Measurements from ENCODE around the gene GRID1. TPM values are rescaled to one million over a fixed set of nuclear protein-coding genes. Genes with fewer than 3 reads are reported as not detected.

Gene GRID1
- total RNA-seq, 1 experiment from 2014 or later = 5.6 TPM

DNA sequence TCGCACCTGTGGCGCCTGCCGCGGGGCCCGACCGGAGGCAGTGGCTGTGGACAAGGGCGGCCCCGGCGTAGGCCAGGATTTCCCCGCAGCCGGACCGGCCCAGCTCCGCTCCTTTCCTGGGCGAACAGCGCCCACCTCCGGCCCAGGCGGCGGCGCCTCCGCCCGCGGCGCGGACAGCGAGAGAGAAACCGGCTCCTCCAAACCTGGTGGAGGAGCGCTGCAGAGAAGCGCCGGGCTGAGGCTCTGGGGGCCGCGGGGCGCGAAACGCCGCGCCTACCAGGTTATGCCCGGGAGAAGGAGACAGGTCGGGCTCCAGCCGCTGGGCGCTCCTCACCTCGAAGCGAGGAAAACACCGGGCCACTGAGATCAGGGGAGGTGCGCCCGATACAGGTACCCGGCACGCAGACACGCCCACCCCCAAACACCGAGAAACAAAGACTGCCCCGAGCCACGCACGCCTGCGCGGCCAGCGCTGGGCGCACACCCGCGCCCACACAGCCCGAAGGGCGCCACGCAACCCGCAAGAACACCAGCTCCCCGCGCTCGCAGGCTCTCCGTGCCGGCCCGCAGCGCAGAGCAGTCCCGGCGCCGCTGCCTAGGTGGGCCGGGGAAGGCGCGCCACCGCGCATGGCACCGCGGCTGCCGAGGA is 3.3 kb downstream of the GRID1 start:
- H3K79me2 ChIP-seq (ENCODE audit: insufficient read depth, low read length) = no peaks in the 10 kb centered on the region
- TF ChIP-seq, protein P1, sequence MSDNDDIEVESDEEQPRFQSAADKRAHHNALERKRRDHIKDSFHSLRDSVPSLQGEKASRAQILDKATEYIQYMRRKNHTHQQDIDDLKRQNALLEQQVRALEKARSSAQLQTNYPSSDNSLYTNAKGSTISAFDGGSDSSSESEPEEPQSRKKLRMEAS (IDR thresholded peaks at IDR 0.05) = no peak
- TF ChIP-seq SIN3A (IDR thresholded peaks at IDR 0.05; ENCODE audit: low read depth) = no peak
- no peak for TF ChIP-seq EZH2phosphoT487 (IDR thresholded peaks at IDR 0.05; ENCODE audit: borderline replicate concordance)
- TF ChIP-seq, protein P2, sequence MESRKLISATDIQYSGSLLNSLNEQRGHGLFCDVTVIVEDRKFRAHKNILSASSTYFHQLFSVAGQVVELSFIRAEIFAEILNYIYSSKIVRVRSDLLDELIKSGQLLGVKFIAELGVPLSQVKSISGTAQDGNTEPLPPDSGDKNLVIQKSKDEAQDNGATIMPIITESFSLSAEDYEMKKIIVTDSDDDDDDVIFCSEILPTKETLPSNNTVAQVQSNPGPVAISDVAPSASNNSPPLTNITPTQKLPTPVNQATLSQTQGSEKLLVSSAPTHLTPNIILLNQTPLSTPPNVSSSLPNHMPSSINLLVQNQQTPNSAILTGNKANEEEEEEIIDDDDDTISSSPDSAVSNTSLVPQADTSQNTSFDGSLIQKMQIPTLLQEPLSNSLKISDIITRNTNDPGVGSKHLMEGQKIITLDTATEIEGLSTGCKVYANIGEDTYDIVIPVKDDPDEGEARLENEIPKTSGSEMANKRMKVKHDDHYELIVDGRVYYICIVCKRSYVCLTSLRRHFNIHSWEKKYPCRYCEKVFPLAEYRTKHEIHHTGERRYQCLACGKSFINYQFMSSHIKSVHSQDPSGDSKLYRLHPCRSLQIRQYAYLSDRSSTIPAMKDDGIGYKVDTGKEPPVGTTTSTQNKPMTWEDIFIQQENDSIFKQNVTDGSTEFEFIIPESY (IDR thresholded peaks at IDR 0.05; ENCODE audit: extremely low read depth, insufficient replicate concordance, low read length) = no peak
- TF ChIP-seq JUND (IDR thresholded peaks at IDR 0.05) = no peak
- TF ChIP-seq CEBPB (IDR thresholded peaks at IDR 0.05; ENCODE audit: low read depth) = no peak
- no peak for TF ChIP-seq ZFX (IDR thresholded peaks at IDR 0.05)
- no peak for TF ChIP-seq SRF (IDR thresholded peaks at IDR 0.05; ENCODE audit: low read depth)
- no peak for TF ChIP-seq EZH2 (IDR thresholded peaks at IDR 0.05)
- no peak for TF ChIP-seq TCF7L2 (IDR thresholded peaks at IDR 0.05; ENCODE audit: borderline replicate concordance, extremely low read depth, insufficient read depth, insufficient read length)
- no peak for TF ChIP-seq POLR2A (IDR thresholded peaks at IDR 0.05; ENCODE audit: borderline replicate concordance, extremely low read depth, insufficient read depth, insufficient read length)
- TF ChIP-seq ZNF274 (IDR thresholded peaks at IDR 0.05; ENCODE audit: low read depth, low read length) = no peak
- TF ChIP-seq ELF1 (IDR thresholded peaks at IDR 0.05; ENCODE audit: borderline replicate concordance, low read depth) = no peak
- ATAC-seq (no peak), DNase-seq (ENCODE audit: low read depth, low spot score) (no peak)
- H3K9me2 ChIP-seq (ENCODE audit: insufficient read depth) = no peaks in the 10 kb centered on the region
- H3K4me1 ChIP-seq (ENCODE audit: control insufficient read depth in 1 of 2, insufficient read depth in 2 of 2, low read length in 2 of 2) = peaks cover 9 to 14% of the 10 kb centered on the region in 2 experiments; a peak in 3 of 4 replicates
- no peaks in the 10 kb centered on the region for H4K20me1 ChIP-seq (ENCODE audit: insufficient read depth)
- no peak overlapping the region for H3K4me2 ChIP-seq (ENCODE audit: low read length)
- H3K36me3 ChIP-seq (ENCODE audit: control insufficient read depth in 1 of 2, insufficient read depth in 2 of 2, low read length in 2 of 2) = no peaks in the 10 kb centered on the region
- CTCF ChIA-PET = no interaction called here
- no peak overlapping the region for H3K4me3 ChIP-seq (replicated peaks in 1 of 2; ENCODE audit: low read depth in 1 of 2, low read length in 2 of 2)
- BruUV-seq (replicated peaks) = no TSS peak
- no peak overlapping the region for H3K27ac ChIP-seq (ENCODE audit: low read depth, low read length)
- no peak overlapping the region for H2AFZ ChIP-seq (ENCODE audit: low read depth, low read length, poor library complexity, severe bottlenecking)
- intact Hi-C loops (cut with micrococcal nuclease) = no loop called here
- RAD21 ChIA-PET (ENCODE audit: low non-redundant PET in 1 of 2, low total read pairs in 2 of 2, uncharacterized antibody in 2 of 2, unreplicated experiment in 2 of 2) = no interaction called here
- POLR2A ChIA-PET = no interaction called here
- no peaks in the 10 kb centered on the region for H3K27me3 ChIP-seq (ENCODE audit: insufficient read depth, low read length)
- H3K9me3 ChIP-seq (ENCODE audit: control insufficient read depth in 1 of 2, insufficient read depth in 1 of 2, low read depth in 1 of 2, low read length in 2 of 2) = no peaks in the 10 kb centered on the region
- no peak overlapping the region for H3K9ac ChIP-seq (ENCODE audit: low read length)

Data from HCT116 (cell line).